ENCODE results near the gene AMOTL1.

The AMOTL1 gene

DNA sequence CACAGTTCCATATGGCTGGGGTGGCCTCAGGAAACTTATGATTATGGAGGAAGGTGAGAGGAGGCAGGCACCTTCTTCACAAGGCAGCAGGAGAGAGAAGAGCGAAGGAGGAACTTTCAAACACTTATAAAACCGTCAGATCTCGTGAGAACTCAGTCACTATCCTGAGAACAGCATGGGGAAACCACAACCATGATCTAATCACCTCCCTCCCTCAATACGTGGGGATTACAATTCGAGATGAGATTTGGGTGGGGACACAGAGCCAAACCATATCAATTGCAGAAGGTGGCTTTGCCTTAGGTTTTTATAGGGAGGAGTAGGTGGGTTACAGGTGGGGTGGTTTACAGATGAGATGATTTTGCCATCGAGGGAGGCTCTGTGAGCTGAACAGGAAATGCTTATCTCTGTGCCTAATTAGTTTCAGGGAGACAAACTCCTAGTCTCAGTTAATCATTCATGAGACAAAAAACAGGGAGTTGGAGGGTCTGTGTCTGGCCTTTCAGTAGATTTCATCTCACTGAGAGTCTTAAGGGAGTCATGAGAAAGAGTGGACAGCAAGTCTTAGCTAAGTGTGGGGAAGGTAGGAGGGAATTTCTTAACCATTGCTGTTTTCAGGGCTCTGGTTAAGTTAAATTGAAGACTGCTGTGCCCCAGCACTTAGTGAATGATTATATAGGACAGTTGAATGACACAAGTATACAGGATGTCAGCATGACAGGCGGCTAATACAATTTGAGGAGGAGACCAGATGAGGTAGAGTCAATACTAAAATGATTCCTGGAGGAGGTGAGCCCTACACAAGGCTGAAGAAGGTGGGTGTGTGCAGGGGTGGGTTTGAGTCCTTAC, 157.5 kb downstream of the AMOTL1 start:
- DNase-seq = no peak

DNA sequence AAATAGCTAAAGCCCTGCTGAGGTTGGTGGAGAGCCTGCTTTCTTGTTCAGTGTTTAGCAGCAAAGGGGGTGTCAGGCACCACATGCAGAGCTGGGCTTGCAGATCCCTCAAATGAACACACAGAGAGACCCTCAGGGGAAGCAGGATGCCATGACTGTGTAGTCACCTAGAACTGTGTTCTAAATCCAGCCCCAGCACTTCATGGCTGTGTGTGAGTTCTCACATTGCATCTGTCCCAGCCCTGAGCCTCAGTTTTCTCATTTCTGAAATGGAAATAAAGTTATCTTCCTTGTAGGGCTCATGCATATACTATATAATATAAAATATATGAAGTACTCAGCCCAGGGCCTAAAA, 158.1 kb downstream of the AMOTL1 start:
- no peak for DNase-seq

Measured in right kidney (tissue), 1 donor.